AG04450 (cell line): Measurements from ENCODE around the gene TMOD3. TPM values are rescaled to one million over a fixed set of nuclear protein-coding genes. Genes with fewer than 3 reads are reported as not detected.

Experiments used
- CTCF ChIA-PET: fragments of 300-600, 350-600 bp; formaldehyde crosslinking; extraction: SDS; loops from one replicate; lab custom pipeline; 2022; ENCODE audit warnings: antibody characterized with exemption, inconsistent platforms; lab: Charles Lee
- POLR2A ChIA-PET: fragments of 350-600 bp; formaldehyde crosslinking; extraction: SDS; loops from one replicate; lab custom pipeline; 2021; ENCODE audit warnings: antibody characterized with exemption, inconsistent platforms; lab: Yijun Ruan, JAX
- DNase-seq: peaks from one replicate; pipeline ENCODE4 v3.0.0-alpha.2; 2011; ENCODE audit warnings: low read depth, low spot score
- H3K27ac ChIP-seq: one replicate; pipeline ENCODE4 v1.5.1; 2012; ENCODE audit warnings: low read depth, low read length, control low read depth
- H3K27me3 ChIP-seq: one replicate; pipeline ENCODE4 v1.6.0; 2012; ENCODE audit warnings: low read length; ENCODE audit not compliant: control insufficient read depth, insufficient read depth
- H3K4me3 ChIP-seq: 2 replicates; pipeline ENCODE4 v1.5.1; 2011; ENCODE audit warnings: mild to moderate bottlenecking, low read depth, low read length, control low read depth
- H3K9me3 ChIP-seq: 2 replicates; pipeline ENCODE4 v1.5.1; 2012; ENCODE audit warnings: low read length; ENCODE audit not compliant: control insufficient read depth, insufficient read depth
- polyA minus RNA-seq: library from RNA; depleted of rRNA, polyadenylated mRNA; stranded (reverse); fragments of >200 nt; gene quantifications from 2 replicates; pipeline ENCODE4 v1.2.3, GENCODE V29; 2011; rRNA and poly(A)+ RNA removed
- polyA plus RNA-seq: library from polyadenylated mRNA; depleted of rRNA; stranded (reverse); fragments of >200 nt; gene quantifications from 2 replicates; pipeline ENCODE4 v1.2.3, GENCODE V29; 2011; rRNA removed
- TF ChIP-seq, protein P1 (sequence below): IDR thresholded peaks from 2 replicates; pipeline ENCODE4 v1.5.1; 2011; ENCODE audit warnings: low read depth, low read length, control low read depth, inconsistent platforms

TMOD3 gene
- polyA plus RNA-seq, result 22.7 and 29.8 TPM in 2 replicates
- 11.2 and 20.8 TPM in 2 replicates for polyA minus RNA-seq

- TF ChIP-seq, protein P1, sequence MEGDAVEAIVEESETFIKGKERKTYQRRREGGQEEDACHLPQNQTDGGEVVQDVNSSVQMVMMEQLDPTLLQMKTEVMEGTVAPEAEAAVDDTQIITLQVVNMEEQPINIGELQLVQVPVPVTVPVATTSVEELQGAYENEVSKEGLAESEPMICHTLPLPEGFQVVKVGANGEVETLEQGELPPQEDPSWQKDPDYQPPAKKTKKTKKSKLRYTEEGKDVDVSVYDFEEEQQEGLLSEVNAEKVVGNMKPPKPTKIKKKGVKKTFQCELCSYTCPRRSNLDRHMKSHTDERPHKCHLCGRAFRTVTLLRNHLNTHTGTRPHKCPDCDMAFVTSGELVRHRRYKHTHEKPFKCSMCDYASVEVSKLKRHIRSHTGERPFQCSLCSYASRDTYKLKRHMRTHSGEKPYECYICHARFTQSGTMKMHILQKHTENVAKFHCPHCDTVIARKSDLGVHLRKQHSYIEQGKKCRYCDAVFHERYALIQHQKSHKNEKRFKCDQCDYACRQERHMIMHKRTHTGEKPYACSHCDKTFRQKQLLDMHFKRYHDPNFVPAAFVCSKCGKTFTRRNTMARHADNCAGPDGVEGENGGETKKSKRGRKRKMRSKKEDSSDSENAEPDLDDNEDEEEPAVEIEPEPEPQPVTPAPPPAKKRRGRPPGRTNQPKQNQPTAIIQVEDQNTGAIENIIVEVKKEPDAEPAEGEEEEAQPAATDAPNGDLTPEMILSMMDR, result peak; percentile 9; the same call in 1 of the 2 replicates
- H3K9me3 ChIP-seq, result no peaks in the 10 kb centered on the region
- POLR2A ChIA-PET, result interaction anchor here (0.6 to 2.0 kb wide), 4 partner anchors 46 to 64 kb away, joined by 3 to 11 read pairs (median 4); no protein-coding TSS in a partner anchor
- peak within 1 kb of the TSS; percentile 80 for H3K27ac ChIP-seq
- H3K4me3 ChIP-seq, result peak within 1 kb of the TSS; percentile 84
- CTCF ChIA-PET, result interaction anchor here (0.6 to 2.2 kb wide), 2 partner anchors 60 to 1109 kb away, joined by 3 to 8 read pairs; no protein-coding TSS in a partner anchor
- no peaks in the 10 kb centered on the region for H3K27me3 ChIP-seq
- DNase-seq, result peak; percentile 74
Observed at GRCh38 chr15:51829376-51830275, at the start of gene TMOD3. TSS of gene TMOD3 (plus strand) at chr15:51829653. CDS start at chr15:51862885, 33,232 bp downstream.

DNA sequence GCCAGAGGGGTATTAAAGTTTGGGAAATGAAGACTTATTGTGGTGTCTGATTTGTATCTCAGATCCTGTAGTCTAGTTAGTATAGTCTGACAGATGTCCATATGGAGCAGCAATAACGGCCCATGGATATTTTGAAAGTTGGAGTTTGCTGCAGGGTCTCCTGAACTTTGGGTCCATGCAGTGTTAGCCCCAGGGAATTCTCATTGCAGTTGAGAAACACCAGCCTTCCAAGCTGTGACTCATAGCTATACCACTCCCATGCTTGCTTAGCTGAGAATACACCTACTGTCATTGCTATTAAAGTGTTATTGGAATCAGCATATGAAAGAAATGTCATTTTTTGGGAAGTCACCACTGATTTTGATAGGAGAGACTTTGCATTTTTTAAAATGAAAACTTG lies 48.8 kb upstream of the TMOD3 start:
- DNase-seq, result no peak
- TF ChIP-seq, protein P1, result no peak
- H3K9me3 ChIP-seq, result no peaks in the 10 kb centered on the region

GRCh38 chr15:51781506-51781905 lies 47.9 kb upstream of the TMOD3 start:
- no peak overlapping the region for H3K4me3 ChIP-seq
- H3K9me3 ChIP-seq, result no peaks in the 10 kb centered on the region
- CTCF ChIA-PET, result interaction anchor here (9.8 kb wide), 1 partner anchor 133 kb away, joined by 490 read pairs; no protein-coding TSS in a partner anchor
- TF ChIP-seq, protein P1, result no peak
- DNase-seq, result no peak
- POLR2A ChIA-PET, result interaction anchor here (0.6 kb wide), 1 partner anchor 90 kb away, joined by 3 read pairs; no protein-coding TSS in a partner anchor
- H3K27me3 ChIP-seq, result no peaks in the 10 kb centered on the region
- H3K27ac ChIP-seq, result no peak overlapping the region

More for the DNA sequence above, 48.8 kb upstream of the TMOD3 start:
- ChIA-PET CTCF (interaction anchor here (1.2 to 9.8 kb wide), 2 partner anchors 20 to 132 kb away, joined by 3 to 490 read pairs; no protein-coding TSS in a partner anchor), POLR2A (no interaction called here)
- no peak overlapping the region for H3K27ac ChIP-seq
- H3K27me3 ChIP-seq, result no peaks in the 10 kb centered on the region
- H3K4me3 ChIP-seq, result no peak overlapping the region

DNA sequence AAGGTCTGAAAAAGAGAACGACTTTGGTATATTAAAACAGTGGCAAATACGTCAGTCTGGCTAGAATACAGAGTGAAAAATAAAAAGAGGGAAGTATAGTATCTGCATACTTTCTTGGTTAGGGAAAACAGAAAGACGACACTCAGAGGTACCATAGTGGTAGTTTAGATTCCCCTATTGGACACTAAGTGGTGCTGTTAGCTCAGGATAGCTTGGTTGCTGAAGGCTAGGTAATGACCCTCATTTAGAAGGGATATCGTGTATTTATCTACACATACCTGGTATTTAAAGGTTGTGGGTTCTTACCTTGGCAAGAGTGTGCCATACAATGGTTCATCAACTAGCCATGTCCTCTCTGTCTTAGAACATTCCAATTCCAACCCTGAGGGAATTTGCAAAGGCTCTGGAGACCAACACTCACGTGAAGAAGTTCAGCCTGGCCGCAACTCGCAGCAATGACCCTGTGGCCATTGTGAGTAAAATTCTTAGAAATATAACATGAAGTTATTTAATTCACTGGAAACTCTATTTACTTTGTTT lies 47.0 kb upstream of the TMOD3 start:
- CTCF ChIA-PET, result interaction anchor here (1.3 to 5.4 kb wide), 3 partner anchors 19 to 474 kb away, joined by 3 to 28 read pairs (median 4); no protein-coding TSS in a partner anchor
- Histone ChIP-seq H3K27ac (no peak overlapping the region), H3K9me3 (no peaks in the 10 kb centered on the region), H3K27me3 (no peaks in the 10 kb centered on the region), H3K4me3 (no peak overlapping the region)
- TF ChIP-seq, protein P1, result peak; percentile 31; the same call in 1 of the 2 replicates
- DNase-seq, result no peak
- POLR2A ChIA-PET, result no interaction called here
